Upper lobe of left lung (tissue), 6 donors: ENCODE data around the gene PRKN. TPM values are rescaled to one million over a fixed set of nuclear protein-coding genes. Genes with fewer than 3 reads are reported as not detected.

ENCODE experiments used
- ATAC-seq, 2 donors: fragments of 200-7000 bp; cut with Tn5 transposase; one replicate each; pipeline ENCODE4 v1.9.1; 2022; ENCODE audit warnings: mild to moderate bottlenecking in 2 of 2, moderate library complexity in 2 of 2; ENCODE audit not compliant: low FRiP score in 2 of 2
- DNase-seq, 2 donors: peaks; one replicate each; pipeline ENCODE4 v3.0.0-alpha.2; 2019 to 2020
- H3K27ac ChIP-seq, 4 donors: fragments of 200-600 bp; sonication (generic); one replicate each; pipeline ENCODE4 v1.5.1; 2016 to 2019
- H3K27me3 ChIP-seq, 4 donors: fragments of 200-600 bp; sonication (generic); one replicate each; pipeline ENCODE4 v1.5.1; 2017 to 2019
- H3K36me3 ChIP-seq, 4 donors: fragments of 200-600 bp; sonication (generic); one replicate each; pipeline ENCODE4 v1.5.1; 2016 to 2019
- H3K4me1 ChIP-seq, 4 donors: fragments of 200-600 bp; sonication (generic); one replicate each; pipeline ENCODE4 v1.5.1; 2018 to 2019
- H3K4me3 ChIP-seq, 4 donors: fragments of 200-600 bp; sonication (generic); one replicate each; pipeline ENCODE4 v1.5.1; 2017 to 2019; ENCODE audit warnings: mild to moderate bottlenecking in 2 of 4, moderate library complexity in 1 of 4
- H3K9me3 ChIP-seq, 4 donors: fragments of 200-600 bp; sonication (generic); one replicate each; pipeline ENCODE4 v1.5.1; 2018 to 2019
- CTCF ChIP-seq, 6 experiments: fragments of 450-650 bp in 4 of 6; fragments of 200-600 bp in 2 of 6; sonication (generic) in 2 of 6; IDR thresholded peaks; one replicate each; pipeline ENCODE4 v1.5.1; 2016 to 2019; ENCODE audit warnings: antibody characterized with exemption in 6 of 6
- EP300 ChIP-seq, 4 donors: sonication (generic); formaldehyde crosslinking; IDR thresholded peaks; one replicate each; pipeline ENCODE4 v1.5.1; 2017; ENCODE audit warnings: antibody characterized with exemption in 4 of 4, control low read depth in 2 of 4
- POLR2A ChIP-seq, 4 donors: fragments of 450-650 bp; IDR thresholded peaks; one replicate each; pipeline ENCODE4 v1.5.1; 2016 to 2017; ENCODE audit warnings: antibody characterized with exemption in 4 of 4, mild to moderate bottlenecking in 2 of 4
- POLR2AphosphoS5 ChIP-seq, 2 donors: sonication (generic); formaldehyde crosslinking; IDR thresholded peaks; one replicate each; pipeline ENCODE4 v1.5.1; 2017; ENCODE audit warnings: antibody characterized with exemption in 2 of 2
- WGBS, 2 donors: methylation state at CpG; one replicate each; pipeline ENCODE4 v1.1.5; 2017 to 2018; 5-methylcytosine and 5-hydroxymethylcytosine counted together
- total RNA-seq, 6 donors: library from RNA; depleted of rRNA in 4 of 6; stranded (reverse); fragments of >200 nt in 4 of 6; gene quantifications; one replicate each; pipeline versions ENCODE4 v1.1.0 to v1.2.1, GENCODE V29; 2016 to 2021
- donor health status: DM: no; HTN: no; CAD: no; lungs with moderate emphysema.
- donor health status: DM: no; HTN: yes; CAD: no; lungs with severe emphysema.

Gene PRKN
- total RNA-seq, 6 donors from 2014 or later: 2.7 to 29.3 (median 5.5) TPM

- ATAC-seq: no peak
- TF ChIP-seq POLR2A (IDR thresholded peaks at IDR 0.05): no peak
- no peak for TF ChIP-seq CTCF (IDR thresholded peaks at IDR 0.05)
- TF ChIP-seq POLR2AphosphoS5 (IDR thresholded peaks at IDR 0.05): no peak
- TF ChIP-seq EP300 (IDR thresholded peaks at IDR 0.05): no peak
- no peaks in the 10 kb centered on the region for H3K27me3 ChIP-seq
- H3K9me3 ChIP-seq: no peaks in the 10 kb centered on the region
- no peaks in the 10 kb centered on the region for H3K36me3 ChIP-seq
- H3K4me1 ChIP-seq: no peaks in the 10 kb centered on the region
- WGBS, 2 donors: 41 to 61% methylated on average over 2 of the region's 2 CpGs
- no peak overlapping the region for H3K4me3 ChIP-seq
- H3K27ac ChIP-seq: no peak overlapping the region
- no peak for DNase-seq
These were observed 252.8 kb downstream of the PRKN start for GRCh38 chr6:162474722-162475121.

GRCh38 chr6:162471842-162472241, 255.7 kb downstream of the PRKN start:
- Histone ChIP-seq H3K4me3 (no peak overlapping the region), H3K27me3 (no peaks in the 10 kb centered on the region), H3K36me3 (no peaks in the 10 kb centered on the region), H3K4me1 (no peaks in the 10 kb centered on the region), H3K9me3 (no peaks in the 10 kb centered on the region), H3K27ac (no peak overlapping the region)
- no peak for ATAC-seq
- TF ChIP-seq EP300 (IDR thresholded peaks at IDR 0.05): no peak
- TF ChIP-seq POLR2AphosphoS5 (IDR thresholded peaks at IDR 0.05): no peak
- no peak for TF ChIP-seq POLR2A (IDR thresholded peaks at IDR 0.05)
- TF ChIP-seq CTCF (IDR thresholded peaks at IDR 0.05): no peak
- WGBS, 2 donors: 84 to 88% methylated on average over 2 of the region's 2 CpGs
- no peak for DNase-seq

GRCh38 chr6:162468326-162468725, 259.2 kb downstream of the PRKN start:
- no peaks in the 10 kb centered on the region for H3K36me3 ChIP-seq
- no peaks in the 10 kb centered on the region for H3K4me1 ChIP-seq
- H3K27ac ChIP-seq: no peak overlapping the region
- ATAC-seq (no peak), DNase-seq (no peak)
- H3K9me3 ChIP-seq: no peaks in the 10 kb centered on the region
- TF ChIP-seq POLR2AphosphoS5 (IDR thresholded peaks at IDR 0.05) (no peak), EP300 (IDR thresholded peaks at IDR 0.05) (no peak), POLR2A (IDR thresholded peaks at IDR 0.05) (no peak), CTCF (IDR thresholded peaks at IDR 0.05) (no peak)
- no peak overlapping the region for H3K4me3 ChIP-seq
- H3K27me3 ChIP-seq: no peaks in the 10 kb centered on the region
- 80 to 81% methylated on average over 2 of the region's 2 CpGs for WGBS, 2 donors

GRCh38 chr6:162467679-162468078, 259.9 kb downstream of the PRKN start:
- 94 to 95% methylated on average over 9 of the region's 9 CpGs for WGBS, 2 donors
- Histone ChIP-seq H3K4me3 (no peak overlapping the region), H3K4me1 (no peaks in the 10 kb centered on the region), H3K9me3 (no peaks in the 10 kb centered on the region), H3K36me3 (no peaks in the 10 kb centered on the region), H3K27me3 (no peaks in the 10 kb centered on the region), H3K27ac (no peak overlapping the region)
- TF ChIP-seq CTCF (IDR thresholded peaks at IDR 0.05): no peak
- ATAC-seq: no peak
- peak in 1 of 2 donors; percentile 46 for DNase-seq

GRCh38 chr6:162463576-162463975, 264.0 kb downstream of the PRKN start:
- DNase-seq (no peak), ATAC-seq (no peak)
- Histone ChIP-seq H3K9me3 (peaks cover 0 to 4% (median 0%) of the 10 kb centered on the region in 4 donors), H3K27me3 (no peaks in the 10 kb centered on the region), H3K4me3 (no peak overlapping the region), H3K27ac (no peak overlapping the region), H3K36me3 (no peaks in the 10 kb centered on the region), H3K4me1 (no peaks in the 10 kb centered on the region)
- TF ChIP-seq POLR2A (IDR thresholded peaks at IDR 0.05) (no peak), EP300 (IDR thresholded peaks at IDR 0.05) (no peak), POLR2AphosphoS5 (IDR thresholded peaks at IDR 0.05) (no peak), CTCF (IDR thresholded peaks at IDR 0.05) (no peak)
- 82% methylated on average over 1 of the region's 1 CpG for WGBS, 2 donors
